GM18951 (cell line): Measurements from ENCODE around the gene VGLL4.

ENCODE experiments used
- POLR2A ChIP-seq: IDR thresholded peaks from 4 replicates; pipeline ENCODE4 v1.6.1; 2011; ENCODE audit warnings: mild to moderate bottlenecking; ENCODE audit not compliant: insufficient read length, insufficient read depth; ENCODE audit errors: extremely low read depth
- in situ Hi-C: fragments of 300-500 bp; cut with MboI; formaldehyde crosslinking; loops from one replicate; pipeline ENCODE4 v1.12.0; 2022; ENCODE audit warnings: low sequenced_read_pairs, mixed read lengths, inconsistent platforms; ENCODE audit not compliant: unreplicated experiment

The VGLL4 gene

GRCh38 chr3:11589706-11590105 lies 54.0 kb downstream of the VGLL4 start:
- in situ Hi-C loops = no loop called here
- no peak for TF ChIP-seq POLR2A

GRCh38 chr3:11588755-11589154 lies 55.0 kb downstream of the VGLL4 start:
- TF ChIP-seq POLR2A = no peak
- in situ Hi-C loops = no loop called here

GRCh38 chr3:11588338-11588737 lies 55.4 kb downstream of the VGLL4 start:
- no peak for TF ChIP-seq POLR2A

GRCh38 chr3:11587766-11588165 lies 55.9 kb downstream of the VGLL4 start:
- in situ Hi-C loops = no loop called here
- no peak for TF ChIP-seq POLR2A

More at GRCh38 chr3:11588338-11588737, 55.4 kb downstream of the VGLL4 start:
- in situ Hi-C loops = no loop called here

GRCh38 chr3:11584570-11584969 lies 59.1 kb downstream of the VGLL4 start:
- no peak for TF ChIP-seq POLR2A
- in situ Hi-C loops = no loop called here

GRCh38 chr3:11583638-11584046 lies 60.1 kb downstream of the VGLL4 start:
- no peak for TF ChIP-seq POLR2A
- in situ Hi-C loops = no loop called here

- TF ChIP-seq POLR2A = no peak
- in situ Hi-C loops = no loop called here
These were observed 60.5 kb downstream of the VGLL4 start for GRCh38 chr3:11583235-11583634.

- in situ Hi-C loops = no loop called here
- TF ChIP-seq POLR2A = no peak
These were observed 61.3 kb downstream of the VGLL4 start for GRCh38 chr3:11582191-11582968.

- in situ Hi-C loops = no loop called here
- no peak for TF ChIP-seq POLR2A
These were observed 62.2 kb downstream of the VGLL4 start for GRCh38 chr3:11581237-11582190.

- in situ Hi-C loops = no loop called here
These were observed 63.1 kb downstream of the VGLL4 start for GRCh38 chr3:11580645-11581044.

GRCh38 chr3:11578169-11578568 lies 65.5 kb downstream of the VGLL4 start:
- TF ChIP-seq POLR2A = no peak
- in situ Hi-C loops = no loop called here

More at GRCh38 chr3:11580645-11581044, 63.1 kb downstream of the VGLL4 start:
- TF ChIP-seq POLR2A = no peak

GRCh38 chr3:11576453-11576852 lies 67.3 kb downstream of the VGLL4 start:
- TF ChIP-seq POLR2A = no peak
- in situ Hi-C loops = no loop called here

GRCh38 chr3:11575677-11576076 lies 68.0 kb downstream of the VGLL4 start:
- in situ Hi-C loops = no loop called here
- TF ChIP-seq POLR2A = no peak
